T-helper 22 cell (primary cell): Measurements from ENCODE around the gene CENPM.

ENCODE experiments used
- DNase-seq: peaks from one replicate; pipeline ENCODE4 v3.0.0-alpha.2; 2020; ENCODE audit warnings: low read depth

Gene CENPM

DNA sequence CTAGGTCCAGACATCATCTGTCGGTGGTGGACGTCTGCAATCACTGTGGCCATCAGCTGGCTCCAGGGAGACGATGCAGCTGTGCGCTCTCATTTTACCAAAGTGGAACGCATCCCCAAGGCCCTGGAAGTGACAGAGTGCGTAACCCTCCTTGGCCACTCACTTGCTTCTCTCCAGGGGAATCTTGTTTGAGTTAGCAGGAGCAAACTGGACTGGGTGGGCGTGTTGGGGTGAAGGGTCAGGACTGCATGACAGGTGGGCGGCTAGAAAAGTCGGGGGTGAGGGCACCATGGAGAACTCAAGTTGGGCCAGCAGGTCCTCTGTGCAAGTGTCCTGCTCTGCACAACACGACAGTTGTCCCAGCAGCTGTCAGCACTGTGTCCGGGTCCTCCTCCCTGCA, 48.3 kb downstream of the CENPM start:
- no peak for DNase-seq

DNA sequence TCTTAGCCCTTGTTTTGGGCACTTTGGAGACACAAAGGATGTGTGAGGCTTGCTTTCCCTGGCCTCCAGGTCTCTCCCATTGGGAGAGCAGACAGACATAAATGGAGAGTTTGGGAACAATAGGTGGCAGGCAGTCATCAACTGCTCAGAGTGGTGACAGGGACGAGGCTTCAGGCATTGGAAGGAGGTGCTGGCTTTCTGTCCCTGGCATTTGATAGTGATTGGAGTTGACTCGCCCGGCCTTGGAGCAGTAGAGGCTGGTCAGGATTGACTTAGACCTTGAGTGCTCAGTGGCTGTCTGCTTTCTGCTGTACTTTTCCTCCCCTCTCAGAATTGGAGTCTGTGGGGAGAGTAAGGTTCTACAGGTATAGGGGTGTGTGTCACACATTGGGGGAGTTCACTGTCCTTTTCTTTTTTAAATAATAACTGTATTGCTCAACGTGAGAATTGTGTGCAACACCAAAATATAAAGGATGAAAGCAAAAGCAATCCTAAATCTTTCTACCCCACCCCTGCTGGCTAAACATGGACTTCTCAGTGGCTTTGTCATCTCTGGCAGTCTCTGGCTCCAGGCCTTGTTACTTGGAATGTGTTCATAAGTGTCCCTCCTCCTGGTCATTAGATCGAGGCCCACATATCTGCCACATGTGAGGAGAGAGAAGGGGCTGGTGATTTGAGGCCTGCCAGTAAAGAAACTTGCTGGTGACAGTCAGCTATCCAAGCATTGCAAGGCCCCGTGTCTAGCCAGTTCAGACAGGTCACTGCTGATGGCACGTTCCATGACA, 53.2 kb downstream of the CENPM start:
- no peak for DNase-seq

DNA sequence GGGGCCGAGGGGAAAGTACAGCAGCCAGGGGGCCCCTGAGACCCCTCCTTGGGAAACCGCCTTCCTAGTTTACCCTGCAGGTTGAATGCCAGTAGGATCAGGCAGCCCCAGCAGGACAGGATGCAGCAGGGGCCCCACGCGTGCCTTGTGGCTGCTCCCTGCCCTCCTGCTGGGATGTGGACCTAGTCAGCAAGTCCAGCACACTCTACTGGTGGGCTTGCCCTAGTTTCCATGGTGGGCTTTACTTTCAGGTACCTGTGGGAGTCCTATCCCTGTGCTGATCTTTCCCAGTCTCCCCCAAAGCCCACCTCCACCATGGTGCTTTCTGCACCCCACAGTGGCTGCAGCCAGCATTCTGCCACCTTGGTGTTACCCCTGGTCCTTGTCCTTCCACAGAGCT, 54.2 kb downstream of the CENPM start:
- no peak for DNase-seq

DNA sequence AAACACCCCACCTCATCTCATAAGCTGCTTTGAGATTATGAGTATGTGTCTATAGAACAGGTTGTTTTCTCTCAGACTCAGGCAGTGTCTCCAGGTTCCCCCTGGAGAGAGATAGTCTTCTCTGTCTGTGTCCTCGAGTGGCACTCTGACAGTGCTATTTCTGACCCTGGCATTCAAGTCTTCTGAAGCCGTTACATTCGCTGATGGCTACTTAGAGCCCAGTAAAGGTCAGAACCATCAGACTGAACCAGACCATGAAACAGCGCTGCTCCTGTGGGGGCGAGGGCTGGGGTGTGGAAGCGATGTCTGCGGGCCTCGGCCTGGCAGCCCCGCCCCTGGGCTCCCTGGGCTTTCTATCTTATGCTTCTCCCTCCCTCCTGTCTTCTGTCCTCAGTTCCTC, 55.5 kb downstream of the CENPM start:
- no peak for DNase-seq
